Mucosa of descending colon (tissue), 3 donors: Measurements from ENCODE around the gene NRG2. TPM values are rescaled to one million over a fixed set of nuclear protein-coding genes. Genes with fewer than 3 reads are reported as not detected.

Experiments
- ATAC-seq: fragments of 200-7000 bp; cut with Tn5 transposase; one replicate; pipeline ENCODE4 v1.9.1; 2020; ENCODE audit warnings: mild to moderate bottlenecking, moderate library complexity
- DNase-seq, 3 donors: peaks; one replicate each; pipeline ENCODE4 v3.0.0-alpha.2; 2020
- H3K36me3 ChIP-seq: fragments of 200-600 bp; one replicate; pipeline ENCODE4 v1.8.0; 2021; ENCODE audit warnings: low read depth, mild to moderate bottlenecking
- H3K4me1 ChIP-seq: fragments of 200-600 bp; one replicate; pipeline ENCODE4 v1.8.0; 2021; ENCODE audit warnings: low read depth, mild to moderate bottlenecking
- H3K4me3 ChIP-seq: fragments of 200-600 bp; one replicate; pipeline ENCODE4 v1.8.0; 2021; ENCODE audit warnings: mild to moderate bottlenecking
- H3K9me3 ChIP-seq: fragments of 200-600 bp; one replicate; pipeline ENCODE4 v1.8.0; 2021; ENCODE audit warnings: mild to moderate bottlenecking
- CTCF ChIP-seq: fragments of 200-600 bp; IDR thresholded peaks from one replicate; pipeline ENCODE4 v1.8.0; 2022; ENCODE audit warnings: antibody characterized with exemption, mild to moderate bottlenecking
- intact Hi-C, 2 donors: fragments of 100-400 bp; cut with DNase I in 1 of 2; cut with micrococcal nuclease in 1 of 2; formaldehyde crosslinking; loops; one replicate each; pipeline versions ENCODE4 v1.11.0 to v1.11.1; 2022; cut with DNase I, micrococcal nuclease
- total RNA-seq, 3 donors: library from RNA; stranded (reverse); fragmentation: NEBNext Ultra II Directional in 2 of 3; extraction: Animal tissue kit (Norgen Biotek cat#: 25700) in 2 of 3; gene quantifications; one replicate each; pipeline versions ENCODE4 v1.2.1 to v1.2.4, GENCODE V29; 2021 to 2023
- donor health status: DM: no; HTN: no; CAD: no; lungs with moderate emphysema.
- donor health status: DM: no; HTN: no; CAD: no.
- donor health status: DM: no; HTN: yes; CAD: no.

NRG2 gene
- total RNA-seq, 3 donors from 2014 or later: 0.52 to 7.3 (median 0.89) TPM

GRCh38 chr5:139958432-139959148 lies 84.5 kb downstream of the NRG2 start:
- H3K9me3 ChIP-seq: no peaks in the 10 kb centered on the region
- TF ChIP-seq CTCF: no peak
- no peaks in the 10 kb centered on the region for H3K4me1 ChIP-seq
- H3K36me3 ChIP-seq: no peaks in the 10 kb centered on the region
- ATAC-seq (no peak), DNase-seq (no peak)
- H3K4me3 ChIP-seq: no peak overlapping the region
- intact Hi-C loops: no loop called here

GRCh38 chr5:139956342-139956741 lies 86.8 kb downstream of the NRG2 start:
- Histone ChIP-seq H3K36me3 (no peaks in the 10 kb centered on the region), H3K4me3 (no peak overlapping the region), H3K4me1 (no peaks in the 10 kb centered on the region), H3K9me3 (no peaks in the 10 kb centered on the region)
- DNase-seq (no peak), ATAC-seq (no peak)
- intact Hi-C loops: no loop called here
- no peak for TF ChIP-seq CTCF

GRCh38 chr5:139955616-139956273 lies 87.4 kb downstream of the NRG2 start:
- Histone ChIP-seq H3K36me3 (no peaks in the 10 kb centered on the region), H3K4me3 (no peak overlapping the region), H3K4me1 (no peaks in the 10 kb centered on the region), H3K9me3 (no peaks in the 10 kb centered on the region)
- intact Hi-C loops: no loop called here
- ATAC-seq: no peak
- TF ChIP-seq CTCF: no peak
- DNase-seq: no peak

DNA sequence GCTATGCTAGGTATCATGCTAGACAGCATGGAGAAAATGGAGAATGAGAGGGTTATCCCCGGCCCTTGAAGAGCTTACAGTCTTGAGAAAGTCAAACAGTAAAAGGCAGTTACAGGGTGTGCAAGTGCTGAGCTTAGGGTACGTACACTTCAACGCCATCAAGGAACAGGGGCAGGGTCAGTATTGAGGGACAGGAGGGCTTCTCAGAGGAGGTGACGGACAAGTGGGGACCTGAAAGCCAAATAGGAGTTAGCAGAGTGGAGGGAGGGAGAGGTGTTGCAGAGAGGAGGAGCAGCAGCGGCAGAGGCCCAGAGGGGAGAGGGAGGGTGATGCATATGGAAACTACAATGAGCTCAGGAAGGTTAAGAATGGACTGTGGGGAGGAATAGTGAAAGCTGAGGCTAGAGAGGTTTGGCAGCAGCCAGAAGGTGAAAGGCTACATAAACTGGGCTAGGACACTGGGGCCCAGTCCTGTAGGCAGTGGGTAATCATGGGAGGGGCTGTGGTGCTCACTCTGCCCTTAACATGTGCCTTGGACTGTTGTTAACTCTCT lies 88.0 kb downstream of the NRG2 start:
- H3K4me1 ChIP-seq: no peaks in the 10 kb centered on the region
- intact Hi-C loops: no loop called here
- no peaks in the 10 kb centered on the region for H3K9me3 ChIP-seq
- H3K4me3 ChIP-seq: no peak overlapping the region
- no peak for TF ChIP-seq CTCF
- ATAC-seq (no peak), DNase-seq (no peak)
- H3K36me3 ChIP-seq: no peaks in the 10 kb centered on the region

GRCh38 chr5:139954462-139954861 lies 88.6 kb downstream of the NRG2 start:
- intact Hi-C loops: no loop called here
- no peak for TF ChIP-seq CTCF
- ATAC-seq: no peak
- Histone ChIP-seq H3K4me1 (no peaks in the 10 kb centered on the region), H3K9me3 (no peaks in the 10 kb centered on the region), H3K36me3 (no peaks in the 10 kb centered on the region), H3K4me3 (no peak overlapping the region)
- DNase-seq: no peak
